Measurements from ENCODE around the gene TRIM13. TPM values are rescaled to one million over a fixed set of nuclear protein-coding genes. Genes with fewer than 3 reads are reported as not detected.

The TRIM13 gene
- polyA plus RNA-seq, 3 donors = 5.8 to 14.1 (median 6.1) TPM

- Mint-ChIP-seq H3K27me3 (ENCODE audit: low read depth in 3 of 3) (no peaks in the 10 kb centered on the region), H3K36me3 (peaks cover 48 to 70% of the 10 kb centered on the region in 2 donors), H3K27ac (peak overlapping the region in 2 of 7 donors; percentile 61 to 77), H3K9me3 (peaks cover 0 to 2% (median 0%) of the 10 kb centered on the region in 7 donors), H3K4me1 (peaks cover 4% of the 10 kb centered on the region), H3K4me3 (no peak overlapping the region)
- intact Hi-C loops (cut with micrococcal nuclease) = loop anchor here (10.0 kb wide), 2 partner anchors 562 to 832 kb away; no protein-coding TSS in a partner anchor
- no CpG with 5 or more reads among the region's 4 CpGs for WGBS (ENCODE audit: insufficient coverage)
- DNase-seq = no peak
- no peak overlapping the region for H3K4me3 ChIP-seq (replicated peaks in 1 of 3; ENCODE audit: low read depth in 2 of 3, low read length in 3 of 3)
- TF ChIP-seq CTCF (IDR thresholded peaks at IDR 0.05) = no peak
- H3K36me3 ChIP-seq (replicated peaks in 1 of 2; ENCODE audit: control insufficient read depth in 1 of 2, insufficient read depth in 2 of 2, low read length in 2 of 2) = peaks cover 12 to 79% of the 10 kb centered on the region in 2 donors
- H3K9ac ChIP-seq (ENCODE audit: insufficient read depth, low read length, poor library complexity, severe bottlenecking) = no peak overlapping the region
- no peaks in the 10 kb centered on the region for H3K9me3 ChIP-seq (replicated peaks in 1 of 2; ENCODE audit: control insufficient read depth in 1 of 2, insufficient read depth in 1 of 2, low read length in 2 of 2)
- H4K20me1 ChIP-seq (ENCODE audit: insufficient read depth, low read length) = no peaks in the 10 kb centered on the region
- no peak overlapping the region for H3K27ac ChIP-seq (ENCODE audit: low read depth in 1 of 2, low read length in 2 of 2)
- H2AFZ ChIP-seq (ENCODE audit: insufficient read depth, low read depth, low read length, poor library complexity, severe bottlenecking) = no peak overlapping the region
- H3K27me3 ChIP-seq (ENCODE audit: control insufficient read depth in 2 of 2, insufficient read depth in 2 of 2, low read length in 2 of 2) = no peaks in the 10 kb centered on the region
- no peaks in the 10 kb centered on the region for H3K79me2 ChIP-seq (ENCODE audit: insufficient read depth, low read length)
- no peaks in the 10 kb centered on the region for H3K4me1 ChIP-seq (ENCODE audit: control insufficient read depth in 1 of 2, insufficient read depth in 2 of 2, low read length in 2 of 2)
- H3K4me2 ChIP-seq (replicated peaks; ENCODE audit: extremely low read depth, low read length, poor library complexity, severe bottlenecking) = no peak overlapping the region
Measured at GRCh38 chr13:49972709-49973108, 24.1 kb upstream of the TRIM13 start.

- no peak overlapping the region for H3K4me2 ChIP-seq (replicated peaks; ENCODE audit: extremely low read depth, low read length, poor library complexity, severe bottlenecking)
- peaks cover 38 to 50% of the 10 kb centered on the region in 2 donors for H3K36me3 Mint-ChIP-seq
Measured at GRCh38 chr13:49975826-49976225, 21.0 kb upstream of the TRIM13 start.

More at GRCh38 chr13:49975826-49976225, 21.0 kb upstream of the TRIM13 start:
- no peaks in the 10 kb centered on the region for H3K9me3 Mint-ChIP-seq
- intact Hi-C loops (cut with micrococcal nuclease) = loop anchor here (5.0 to 10.0 kb wide), 4 partner anchors 559 to 1096 kb away; no protein-coding TSS in a partner anchor
- H3K27ac Mint-ChIP-seq = no peak overlapping the region
- no CpG with 5 or more reads among the region's 1 CpG for WGBS (ENCODE audit: insufficient coverage)
- H3K27ac ChIP-seq (ENCODE audit: low read depth in 1 of 2, low read length in 2 of 2) = no peak overlapping the region
- H3K4me3 ChIP-seq (replicated peaks in 1 of 3; ENCODE audit: low read depth in 2 of 3, low read length in 3 of 3) = no peak overlapping the region
- H3K27me3 Mint-ChIP-seq (ENCODE audit: low read depth in 3 of 3) = no peaks in the 10 kb centered on the region
- no peak overlapping the region for H3K4me3 Mint-ChIP-seq
- no peaks in the 10 kb centered on the region for H3K9me3 ChIP-seq (replicated peaks in 1 of 2; ENCODE audit: control insufficient read depth in 1 of 2, insufficient read depth in 1 of 2, low read length in 2 of 2)
- H4K20me1 ChIP-seq (ENCODE audit: insufficient read depth, low read length) = no peaks in the 10 kb centered on the region
- H3K4me1 Mint-ChIP-seq = peaks cover 11% of the 10 kb centered on the region
- no peak overlapping the region for H3K9ac ChIP-seq (ENCODE audit: insufficient read depth, low read length, poor library complexity, severe bottlenecking)
- no peak overlapping the region for H2AFZ ChIP-seq (ENCODE audit: insufficient read depth, low read depth, low read length, poor library complexity, severe bottlenecking)
- no peak for DNase-seq
- H3K36me3 ChIP-seq (replicated peaks in 1 of 2; ENCODE audit: control insufficient read depth in 1 of 2, insufficient read depth in 2 of 2, low read length in 2 of 2) = peaks cover 12 to 56% of the 10 kb centered on the region in 2 donors
- H3K79me2 ChIP-seq (ENCODE audit: insufficient read depth, low read length) = no peaks in the 10 kb centered on the region
- TF ChIP-seq CTCF (IDR thresholded peaks at IDR 0.05) = no peak
- no peaks in the 10 kb centered on the region for H3K4me1 ChIP-seq (ENCODE audit: control insufficient read depth in 1 of 2, insufficient read depth in 2 of 2, low read length in 2 of 2)
- no peaks in the 10 kb centered on the region for H3K27me3 ChIP-seq (ENCODE audit: control insufficient read depth in 2 of 2, insufficient read depth in 2 of 2, low read length in 2 of 2)

Measured in CD14-positive monocyte (primary cell).